HG03060 (cell line): ENCODE results near the gene KCND3.

Experiments
- ATAC-seq: cut with Tn5 transposase; IDR thresholded peaks from one replicate; pipeline ENCODE4 v1.9.1; 2021; ENCODE audit warnings: low read depth, moderate number of reproducible peaks; ENCODE audit not compliant: unreplicated experiment

The KCND3 gene

GRCh38 chr1:111852261-111852721, 137.2 kb downstream of the KCND3 start:
- no peak for ATAC-seq

GRCh38 chr1:111851552-111851951, 137.9 kb downstream of the KCND3 start:
- no peak for ATAC-seq

- no peak for ATAC-seq
Measured at GRCh38 chr1:111850109-111850508, 139.4 kb downstream of the KCND3 start.

GRCh38 chr1:111848852-111849545, 140.5 kb downstream of the KCND3 start:
- no peak for ATAC-seq

GRCh38 chr1:111847466-111847865, 142.0 kb downstream of the KCND3 start:
- ATAC-seq = no peak

GRCh38 chr1:111846842-111847241, 142.6 kb downstream of the KCND3 start:
- ATAC-seq = no peak

- ATAC-seq = no peak
Measured at GRCh38 chr1:111843177-111843576, 146.3 kb downstream of the KCND3 start.

- ATAC-seq = no peak
Measured at GRCh38 chr1:111842411-111842810, 147.1 kb downstream of the KCND3 start.

- ATAC-seq = no peak
Measured at GRCh38 chr1:111841746-111842145, 147.7 kb downstream of the KCND3 start.

- ATAC-seq = no peak
Measured at GRCh38 chr1:111841189-111841588, 148.3 kb downstream of the KCND3 start.

GRCh38 chr1:111837393-111837792, 152.1 kb downstream of the KCND3 start:
- ATAC-seq = no peak

GRCh38 chr1:111836111-111836510, 153.4 kb downstream of the KCND3 start:
- ATAC-seq = no peak

- no peak for ATAC-seq
Measured at GRCh38 chr1:111835514-111835913, 154.0 kb downstream of the KCND3 start.

GRCh38 chr1:111834956-111835355, 154.5 kb downstream of the KCND3 start:
- ATAC-seq = no peak

- no peak for ATAC-seq
Measured at GRCh38 chr1:111833334-111833733, 156.1 kb downstream of the KCND3 start.

- ATAC-seq = no peak
Measured at GRCh38 chr1:111832521-111833155, 156.8 kb downstream of the KCND3 start.

GRCh38 chr1:111831153-111831552, 158.3 kb downstream of the KCND3 start:
- no peak for ATAC-seq

GRCh38 chr1:111827946-111828345, 161.5 kb downstream of the KCND3 start:
- ATAC-seq = no peak

GRCh38 chr1:111826278-111826677, 163.2 kb downstream of the KCND3 start:
- no peak for ATAC-seq

- no peak for ATAC-seq
Measured at GRCh38 chr1:111825217-111825616, 164.3 kb downstream of the KCND3 start.

- ATAC-seq = no peak
Measured at GRCh38 chr1:111822138-111822537, 167.3 kb downstream of the KCND3 start.

- no peak for ATAC-seq
Measured at GRCh38 chr1:111821121-111821745, 168.2 kb downstream of the KCND3 start.
